ENCODE measurements around the gene ADGRB2.

DNA sequence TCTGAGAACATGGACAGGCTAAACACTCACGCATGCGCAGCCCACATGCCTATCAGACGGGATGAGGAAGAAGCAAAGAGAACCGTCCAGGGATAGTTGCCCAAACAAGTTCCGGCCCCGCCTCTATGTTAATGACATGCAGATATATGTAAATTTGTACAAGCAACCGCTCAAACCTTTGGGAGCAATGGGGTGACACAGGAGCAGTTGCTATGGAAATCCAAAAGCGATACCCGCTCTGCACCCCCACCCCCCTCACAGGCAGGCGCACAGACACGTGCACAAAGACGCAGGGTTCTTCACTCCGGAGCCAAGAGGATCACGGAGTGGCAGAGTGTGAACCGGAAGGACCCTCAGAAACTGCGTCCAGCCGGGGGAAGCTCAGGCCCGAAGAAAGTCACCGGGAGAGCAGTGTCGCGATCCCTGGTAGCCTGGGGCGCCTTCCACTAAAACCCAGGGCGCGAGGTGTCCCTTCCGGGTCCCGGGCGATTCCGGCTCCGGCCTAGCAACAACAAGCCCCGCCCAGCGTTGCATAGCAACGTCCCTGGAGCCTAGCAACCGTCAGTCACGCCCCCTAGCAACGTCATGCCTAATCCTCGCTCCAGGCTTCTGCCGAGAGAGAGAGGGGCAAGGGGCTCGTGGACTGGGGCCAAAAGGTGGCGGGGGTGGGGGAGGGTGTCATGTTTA is 24.1 kb upstream of the ADGRB2 start:
- TF ChIP-seq, protein P1, sequence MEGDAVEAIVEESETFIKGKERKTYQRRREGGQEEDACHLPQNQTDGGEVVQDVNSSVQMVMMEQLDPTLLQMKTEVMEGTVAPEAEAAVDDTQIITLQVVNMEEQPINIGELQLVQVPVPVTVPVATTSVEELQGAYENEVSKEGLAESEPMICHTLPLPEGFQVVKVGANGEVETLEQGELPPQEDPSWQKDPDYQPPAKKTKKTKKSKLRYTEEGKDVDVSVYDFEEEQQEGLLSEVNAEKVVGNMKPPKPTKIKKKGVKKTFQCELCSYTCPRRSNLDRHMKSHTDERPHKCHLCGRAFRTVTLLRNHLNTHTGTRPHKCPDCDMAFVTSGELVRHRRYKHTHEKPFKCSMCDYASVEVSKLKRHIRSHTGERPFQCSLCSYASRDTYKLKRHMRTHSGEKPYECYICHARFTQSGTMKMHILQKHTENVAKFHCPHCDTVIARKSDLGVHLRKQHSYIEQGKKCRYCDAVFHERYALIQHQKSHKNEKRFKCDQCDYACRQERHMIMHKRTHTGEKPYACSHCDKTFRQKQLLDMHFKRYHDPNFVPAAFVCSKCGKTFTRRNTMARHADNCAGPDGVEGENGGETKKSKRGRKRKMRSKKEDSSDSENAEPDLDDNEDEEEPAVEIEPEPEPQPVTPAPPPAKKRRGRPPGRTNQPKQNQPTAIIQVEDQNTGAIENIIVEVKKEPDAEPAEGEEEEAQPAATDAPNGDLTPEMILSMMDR (conservative IDR thresholded peaks at IDR 0.05 in 1 of 2, IDR thresholded peaks at IDR 0.05 in 1 of 2; ENCODE audit: extremely low read depth in 1 of 2, insufficient read depth in 1 of 2, low read depth in 1 of 2, low read length in 2 of 2), result no peak
- TF ChIP-seq EZH2 (IDR thresholded peaks at IDR 0.05; ENCODE audit: borderline replicate concordance, low read length), result no peak

Data from mammary epithelial cell (primary cell).